Activated naive CD4-positive, alpha-beta T cell treated with anti-CD3 and anti-CD28 coated beads, Interleukin-2, amount 50 U/mL, for 16 hours (primary cell): Measurements from ENCODE around the gene SLC66A3.

Experiments used
- DNase-seq: peaks from one replicate; pipeline ENCODE4 v3.0.0-alpha.2; 2020

Gene SLC66A3

GRCh38 chr2:11140492-11140891, 14.8 kb upstream of the SLC66A3 start:
- no peak for DNase-seq

- DNase-seq = no peak
These were observed 13.9 kb upstream of the SLC66A3 start for GRCh38 chr2:11141319-11141718.

- DNase-seq = no peak
These were observed 12.9 kb upstream of the SLC66A3 start for GRCh38 chr2:11142330-11142729.

GRCh38 chr2:11142987-11143386, 12.3 kb upstream of the SLC66A3 start:
- DNase-seq = no peak

- no peak for DNase-seq
These were observed 11.1 kb upstream of the SLC66A3 start for GRCh38 chr2:11144077-11144737.

- no peak for DNase-seq
These were observed 10.6 kb upstream of the SLC66A3 start for GRCh38 chr2:11144738-11145079.

- no peak for DNase-seq
These were observed 9.9 kb upstream of the SLC66A3 start for GRCh38 chr2:11145350-11145749.

GRCh38 chr2:11146076-11146475, 9.2 kb upstream of the SLC66A3 start:
- no peak for DNase-seq

- no peak for DNase-seq
These were observed 8.0 kb upstream of the SLC66A3 start for GRCh38 chr2:11147263-11147662.

- no peak for DNase-seq
These were observed 2.7 kb upstream of the SLC66A3 start for GRCh38 chr2:11152591-11152990.

GRCh38 chr2:11154016-11154922, 998 bp upstream of the SLC66A3 start:
- peak; percentile 31 for DNase-seq

GRCh38 chr2:11154923-11155380, 315 bp upstream of the SLC66A3 start:
- peak; percentile 99 for DNase-seq

- no peak for DNase-seq
These were observed 1.3 kb downstream of the SLC66A3 start for GRCh38 chr2:11156396-11157075.

GRCh38 chr2:11157296-11157695, 2.0 kb downstream of the SLC66A3 start:
- DNase-seq = no peak

GRCh38 chr2:11157731-11158130, 2.5 kb downstream of the SLC66A3 start:
- DNase-seq = no peak

GRCh38 chr2:11158916-11159573, 3.8 kb downstream of the SLC66A3 start:
- DNase-seq = no peak

- DNase-seq = no peak
These were observed 4.4 kb downstream of the SLC66A3 start for GRCh38 chr2:11159574-11160170.

GRCh38 chr2:11160256-11160655, 5.0 kb downstream of the SLC66A3 start:
- no peak for DNase-seq

GRCh38 chr2:11160731-11161455, 5.6 kb downstream of the SLC66A3 start:
- DNase-seq = no peak

GRCh38 chr2:11161747-11162146, 6.5 kb downstream of the SLC66A3 start:
- DNase-seq = no peak

- no peak for DNase-seq
These were observed 8.4 kb downstream of the SLC66A3 start for GRCh38 chr2:11163439-11164317.
